Endometrium (tissue), 2 donors: ENCODE results near the gene STIM2.
A peak's percentile ranks its signal among the peaks of the same experiment; 100 is the strongest.
"Not testable (repeated sequence)": the region's sequence is repeated elsewhere in the genome, so short reads cannot be mapped to it uniquely, and the experiment has no call there.

Source experiments
- FAIRE-seq: peaks from 2 replicates; lab custom pipeline; 2012; peaks lifted over from hg19 to GRCh38; lab: Jason Lieb, UNC
- donor health status: control.
- donor health status: control.

Gene STIM2

DNA sequence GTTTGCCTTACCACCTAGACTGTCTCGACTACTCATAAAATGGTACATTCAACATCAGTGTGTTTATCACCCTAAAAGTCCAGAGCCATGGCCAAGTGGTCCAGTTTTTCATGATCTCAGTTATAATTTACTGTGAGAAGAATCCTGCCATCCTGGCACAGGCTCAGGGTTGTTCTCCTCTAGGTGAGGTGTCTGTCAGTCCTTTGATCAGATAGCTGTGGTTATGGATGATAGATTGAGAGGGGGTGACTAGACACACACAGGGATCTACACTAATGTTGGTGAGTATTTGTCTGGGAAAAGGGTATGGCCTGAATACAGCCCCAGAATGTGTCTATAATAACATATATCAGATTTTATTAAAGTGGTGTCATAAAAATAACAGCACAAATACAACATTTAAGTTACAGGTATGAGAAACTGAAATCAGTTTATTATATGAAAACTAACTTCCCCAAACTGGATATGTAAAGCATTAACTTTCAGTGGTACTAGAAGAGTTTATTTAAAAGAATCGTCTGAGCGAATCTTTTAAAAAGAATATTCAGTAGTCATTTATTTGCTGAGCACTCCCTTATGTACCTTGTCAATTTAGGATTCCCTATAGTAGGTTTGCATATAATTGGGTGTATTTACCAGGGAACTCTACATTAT, 93.3 kb downstream of the STIM2 start:
- no peak for FAIRE-seq

DNA sequence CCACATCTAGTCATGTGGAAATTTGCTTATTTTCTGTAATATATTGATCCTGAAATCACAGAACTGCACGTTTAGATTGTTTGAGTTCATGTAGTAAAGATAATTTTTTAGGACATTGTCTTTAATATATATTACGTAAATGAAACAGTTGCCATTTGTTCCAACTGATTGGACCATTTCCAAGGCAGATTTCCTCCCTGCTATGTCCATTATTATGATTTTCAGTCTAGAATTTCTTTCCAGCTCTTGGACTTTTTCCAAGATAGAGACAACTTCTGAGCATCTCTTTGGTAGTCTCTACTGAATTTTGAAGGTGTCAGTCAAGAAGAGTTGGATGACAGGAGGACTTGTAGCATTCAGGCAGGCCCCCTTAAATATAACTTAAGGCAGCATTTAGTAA, 94.6 kb downstream of the STIM2 start:
- FAIRE-seq, result no peak

DNA sequence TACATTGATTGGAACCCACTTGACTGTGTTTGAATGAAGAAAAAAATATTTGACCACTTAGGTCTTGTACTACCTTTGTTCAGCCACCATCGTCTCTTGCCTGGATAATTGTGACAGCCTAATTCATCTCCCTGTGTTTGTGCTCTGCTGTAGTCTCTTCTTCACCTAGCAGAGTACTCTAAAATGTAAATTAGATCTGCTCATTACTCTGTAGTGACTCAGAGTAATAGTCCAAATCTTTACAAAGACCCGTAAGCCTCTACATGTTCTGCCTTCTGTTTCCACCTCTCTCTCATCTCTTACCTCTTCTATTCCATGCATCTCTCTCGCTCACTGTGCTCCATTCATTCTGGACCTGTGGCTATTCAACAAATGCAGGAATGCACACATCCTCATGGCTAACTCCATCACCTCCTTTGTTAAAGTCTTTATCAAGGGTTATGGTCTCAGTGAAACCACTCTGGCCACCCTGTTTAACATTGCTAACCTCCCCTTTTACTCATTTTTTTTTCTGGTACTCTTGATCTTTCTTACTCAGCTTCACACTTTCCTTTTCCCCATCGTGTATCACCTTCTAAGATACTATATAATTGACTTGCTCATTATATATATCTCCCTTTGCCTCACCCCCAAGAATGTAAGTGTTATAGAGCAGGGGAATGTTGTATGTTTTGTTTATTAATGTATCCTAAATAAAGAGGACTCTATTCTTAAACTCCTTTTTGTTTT, 98.4 kb downstream of the STIM2 start:
- FAIRE-seq, result no peak

GRCh38 chr4:26959654-26960047, 99.0 kb downstream of the STIM2 start:
- no peak for FAIRE-seq

- no peak for FAIRE-seq
Observed at GRCh38 chr4:26962720-26963119, 102.1 kb downstream of the STIM2 start.

- no peak for FAIRE-seq
Observed at GRCh38 chr4:26964512-26964911, 103.9 kb downstream of the STIM2 start.

DNA sequence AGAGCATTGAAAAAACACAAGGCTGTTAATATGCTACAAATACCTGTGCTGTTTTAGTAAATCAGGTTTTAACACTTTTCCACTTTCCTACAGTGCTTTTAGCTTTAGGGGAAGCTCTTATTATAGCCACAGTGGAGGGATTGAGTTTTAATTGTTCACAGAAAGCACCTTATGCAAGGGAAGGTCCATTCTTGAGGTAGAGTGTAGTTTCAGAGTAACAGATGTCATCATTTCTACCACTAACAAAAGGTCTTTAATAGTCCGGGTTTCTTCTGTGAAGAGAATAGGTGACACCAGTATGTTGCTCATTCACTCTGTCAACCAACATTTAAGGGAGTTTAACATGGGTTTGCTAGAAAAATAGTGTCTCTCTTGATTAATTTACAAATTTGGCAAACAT, 104.4 kb downstream of the STIM2 start:
- no peak for FAIRE-seq

DNA sequence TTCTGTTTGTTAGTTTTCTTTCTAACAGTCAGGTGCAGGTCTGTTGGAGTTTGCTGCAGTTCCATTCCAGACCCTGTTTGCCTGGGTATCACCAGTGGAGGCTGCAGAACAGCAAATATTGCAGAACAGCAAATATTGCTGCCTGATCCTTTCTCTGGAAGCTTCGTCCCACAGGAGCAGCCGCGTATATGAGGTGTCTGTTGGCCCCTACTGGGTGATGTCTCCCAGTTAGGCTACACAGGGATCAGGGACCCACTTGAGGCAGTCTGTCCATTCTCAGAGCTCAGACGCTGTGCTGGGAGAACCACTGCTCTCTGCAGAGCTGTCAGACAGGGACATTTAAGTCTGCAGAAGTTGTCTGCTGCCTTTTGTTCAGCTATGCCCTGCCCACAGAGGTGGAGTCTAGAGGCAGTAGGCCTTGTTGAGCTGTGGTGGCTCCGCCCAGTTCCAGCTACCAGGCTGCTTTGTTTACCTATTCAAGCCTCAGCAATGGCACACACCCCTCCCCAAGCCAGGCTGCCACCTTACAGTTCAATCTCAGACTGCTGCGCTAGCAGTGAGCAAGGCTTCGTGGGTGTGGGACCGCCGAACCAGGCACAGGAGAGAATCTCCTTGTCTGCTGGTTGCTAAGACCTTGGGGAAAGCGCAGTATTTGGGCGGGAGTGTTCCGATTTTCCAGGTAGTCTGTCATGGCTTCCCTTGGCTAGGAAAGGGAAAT, 115.0 kb downstream of the STIM2 start:
- FAIRE-seq, result not testable (repeated sequence)

DNA sequence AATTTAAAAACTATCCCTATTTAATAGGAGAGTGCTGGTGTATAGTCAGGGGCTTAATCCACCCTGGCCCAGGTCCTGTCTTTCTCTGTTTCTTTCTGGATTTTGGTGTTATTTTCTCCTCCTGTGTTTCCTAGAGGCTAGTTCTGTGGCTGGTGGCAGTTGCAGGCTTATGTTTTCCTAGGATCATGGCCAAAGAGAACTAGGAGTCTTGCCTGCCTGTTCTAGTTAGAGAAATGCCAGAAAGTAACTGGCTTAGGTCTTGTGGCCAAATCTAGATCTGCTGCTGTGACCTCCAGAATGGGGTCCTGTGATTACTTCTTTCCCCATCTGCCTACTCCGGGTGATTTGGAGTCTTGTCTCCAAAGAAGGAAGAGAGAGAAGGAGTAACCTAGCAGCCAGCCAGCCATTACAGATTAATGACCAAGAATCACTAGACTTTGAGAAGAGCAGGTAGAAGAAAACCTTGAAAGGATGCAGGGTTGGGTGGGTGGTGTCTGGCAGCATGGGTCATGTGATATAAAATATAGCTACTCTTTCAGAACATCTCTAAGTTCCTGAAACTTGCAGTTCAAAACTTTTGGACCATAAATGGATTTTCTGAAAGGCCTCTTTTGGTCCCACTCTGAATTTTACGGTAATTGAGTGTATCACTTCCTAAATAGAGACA, 117.9 kb downstream of the STIM2 start:
- FAIRE-seq, result no peak

- FAIRE-seq, result no peak
Observed at GRCh38 chr4:26984896-26985295, 124.3 kb downstream of the STIM2 start.

GRCh38 chr4:26985873-26986272, 125.2 kb downstream of the STIM2 start:
- no peak for FAIRE-seq

DNA sequence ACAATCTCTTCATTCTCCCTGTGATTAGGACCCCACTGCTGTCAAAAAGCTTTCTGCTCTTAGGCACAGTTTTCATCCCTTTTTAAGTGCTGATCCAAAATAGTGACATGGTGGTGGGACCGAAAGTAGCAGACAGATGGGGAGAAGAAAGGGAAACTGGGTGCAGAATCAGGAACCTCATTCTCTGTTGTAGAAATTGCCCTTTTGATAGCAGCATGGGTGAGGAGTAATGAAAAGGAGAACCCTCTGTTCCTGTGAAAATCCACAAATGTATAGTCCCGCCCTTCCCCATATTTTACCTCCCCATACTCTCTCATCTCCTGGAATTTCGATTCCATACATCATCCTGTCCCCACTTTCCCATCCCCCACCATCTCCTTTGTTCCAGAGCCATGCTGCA, 126.5 kb downstream of the STIM2 start:
- FAIRE-seq, result no peak

- no peak for FAIRE-seq
Observed at GRCh38 chr4:26991057-26991456, 130.4 kb downstream of the STIM2 start.

DNA sequence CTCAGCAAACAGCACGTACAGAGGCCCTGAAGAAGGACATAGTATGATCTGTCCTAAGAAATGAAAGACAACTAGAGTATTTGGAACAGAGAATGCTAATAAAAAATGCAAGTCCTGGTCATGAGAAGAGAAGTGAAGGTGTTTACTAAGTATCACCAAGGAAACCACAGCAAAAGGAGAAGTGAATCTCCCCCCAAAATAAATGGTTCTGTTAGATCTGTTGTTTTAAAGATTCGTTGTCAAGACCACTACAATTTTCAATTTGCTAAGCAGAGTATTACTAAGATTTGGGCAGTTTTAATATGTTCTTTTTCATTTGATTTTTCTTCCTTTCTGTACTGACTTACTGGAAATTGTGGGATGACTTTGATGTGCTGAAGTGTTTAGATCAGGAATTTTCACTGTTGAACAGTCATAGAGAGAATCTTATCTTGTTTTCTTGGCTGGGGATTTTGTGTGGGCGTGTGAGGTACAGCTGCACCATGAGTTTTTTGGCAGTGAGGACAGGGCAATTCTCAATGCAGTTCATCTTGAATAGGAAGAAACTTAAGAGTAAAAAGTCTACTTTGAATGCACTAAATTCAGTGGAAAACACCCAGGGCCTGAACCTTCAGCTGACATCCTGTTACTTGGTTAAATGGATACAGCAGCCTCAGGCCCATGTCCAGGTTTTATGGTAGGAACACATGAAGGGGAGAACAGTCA, 132.2 kb downstream of the STIM2 start:
- peak; percentile 87 for FAIRE-seq

GRCh38 chr4:26993539-26993938, 132.9 kb downstream of the STIM2 start:
- FAIRE-seq, result no peak

DNA sequence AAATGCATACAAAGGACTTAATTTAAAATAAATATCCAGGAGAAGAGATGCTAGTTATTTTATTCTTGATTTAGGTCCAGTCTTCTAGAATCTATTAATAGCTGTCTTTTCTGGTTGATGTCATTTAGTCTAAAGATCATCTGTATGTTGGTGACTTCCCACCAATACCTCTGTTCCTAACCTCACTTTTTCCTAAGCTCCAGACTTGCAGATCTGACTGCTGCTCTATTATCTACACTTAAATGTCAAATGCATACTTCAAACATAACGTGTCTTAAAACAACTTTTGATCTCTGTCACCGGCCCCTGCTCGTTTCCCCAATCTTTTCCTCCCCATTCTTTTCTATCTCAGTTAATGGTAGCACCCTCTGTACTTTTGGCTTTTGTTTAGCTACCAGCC, 133.3 kb downstream of the STIM2 start:
- FAIRE-seq, result no peak

DNA sequence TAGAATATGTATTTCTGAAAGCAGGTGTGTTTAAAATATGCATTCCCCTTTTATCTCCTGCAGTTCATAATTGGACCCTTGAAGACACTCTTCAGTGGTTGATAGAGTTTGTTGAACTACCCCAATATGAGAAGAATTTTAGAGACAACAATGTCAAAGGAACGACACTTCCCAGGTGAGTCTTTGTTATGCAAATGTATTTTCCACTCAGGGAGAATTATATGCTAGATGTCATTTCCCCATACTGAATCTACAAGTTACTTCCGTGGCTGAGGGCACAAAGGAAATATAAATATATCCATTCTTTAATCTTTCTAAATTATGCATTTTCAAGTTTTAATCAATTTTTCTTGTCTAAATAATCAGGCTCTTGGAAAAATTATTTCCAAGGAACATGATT, 134.7 kb downstream of the STIM2 start:
- FAIRE-seq, result no peak

DNA sequence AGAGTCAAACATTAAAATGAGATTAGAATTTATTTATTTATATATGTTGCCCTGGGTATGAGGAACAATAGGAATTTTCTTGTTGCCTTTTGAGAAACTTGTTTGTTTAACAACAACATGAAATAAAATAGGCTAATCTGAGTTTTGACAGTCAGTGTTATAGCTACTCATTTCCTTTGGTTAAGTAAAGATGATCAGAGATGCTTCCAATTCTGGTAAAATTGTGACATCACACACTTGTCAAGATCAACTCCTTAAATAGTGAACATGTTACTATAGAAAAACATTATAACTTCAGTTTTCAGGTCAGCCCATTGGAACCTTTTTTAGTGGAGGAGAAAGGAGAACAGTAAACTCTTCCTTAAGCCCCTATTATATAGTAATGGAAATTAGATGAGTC, 136.1 kb downstream of the STIM2 start:
- no peak for FAIRE-seq

DNA sequence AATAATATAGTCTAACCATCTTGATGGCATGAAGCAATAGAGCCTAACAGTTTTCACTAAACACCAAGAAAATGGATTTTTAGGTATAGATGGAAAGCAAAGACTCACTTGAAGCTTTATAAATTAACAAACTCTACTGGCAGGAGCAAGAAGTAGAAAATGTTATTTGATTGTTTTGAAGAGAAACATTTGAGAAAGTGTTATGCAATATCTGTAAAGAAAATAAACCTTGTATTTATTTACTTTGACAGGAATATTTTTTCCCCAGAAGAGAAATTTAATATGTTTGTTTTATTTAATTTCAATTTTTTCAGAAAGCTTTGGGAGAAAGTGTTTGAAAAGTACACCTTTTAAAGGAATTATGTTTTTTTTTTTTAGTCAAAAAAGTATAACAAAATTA, 139.0 kb downstream of the STIM2 start:
- FAIRE-seq, result peak; percentile 41

DNA sequence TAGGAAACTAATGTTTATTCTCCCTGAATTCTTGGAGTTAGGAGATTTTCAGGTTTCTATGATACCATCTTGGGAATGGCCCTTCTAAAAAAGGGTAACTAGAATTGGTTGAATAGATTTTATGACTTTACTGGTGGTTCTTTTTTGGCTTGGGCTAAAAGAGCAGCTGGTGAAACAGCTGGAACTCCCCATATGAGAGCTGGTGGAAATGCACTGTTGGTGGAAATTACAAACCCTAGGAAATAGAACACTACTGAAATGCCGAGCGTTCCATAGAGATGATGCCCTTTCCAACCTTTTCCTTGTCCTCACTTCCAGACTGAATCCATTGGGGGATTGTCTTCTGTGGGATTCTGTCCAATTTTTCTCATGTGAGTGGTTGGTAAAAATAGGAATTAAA, 139.5 kb downstream of the STIM2 start:
- no peak for FAIRE-seq

DNA sequence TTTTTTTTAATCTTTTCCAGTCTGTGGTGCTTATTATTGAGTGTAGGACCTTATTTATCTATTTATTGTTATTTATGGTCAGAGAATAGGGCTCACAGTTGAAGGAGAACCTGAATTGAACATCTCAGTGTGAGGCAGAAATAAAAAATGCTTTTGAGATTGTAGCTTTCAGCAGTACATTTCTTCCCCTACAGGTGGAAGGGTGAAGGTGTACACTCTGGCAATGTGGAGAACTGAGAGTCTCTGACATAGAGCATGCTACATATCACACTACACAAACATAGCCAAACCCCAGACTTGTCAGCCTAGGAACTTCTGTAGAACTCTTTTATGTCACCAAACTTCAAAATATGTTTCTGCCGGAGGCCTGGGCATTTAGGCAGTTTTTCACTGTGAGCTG, 140.2 kb downstream of the STIM2 start:
- FAIRE-seq, result no peak
